ENCODE results near the gene PIPOX. TPM values are rescaled to one million over a fixed set of nuclear protein-coding genes. Genes with fewer than 3 reads are reported as not detected.

The PIPOX gene
- total and polyA plus RNA-seq, 3 donors from 2014 or later, result 3.9 to 6.8 (median 5.9) TPM

GRCh38 chr17:28999206-28999605 lies 43.7 kb upstream of the PIPOX start:
- Histone ChIP-seq H3K4me3 (no peak overlapping the region), H3K4me1 (no peaks in the 10 kb centered on the region), H3K9me3 (no peaks in the 10 kb centered on the region), H3K27me3 (no peaks in the 10 kb centered on the region), H3K36me3 (ENCODE audit: low read depth, missing control alignments) (no peaks in the 10 kb centered on the region), H3K27ac (no peak overlapping the region)
- intact Hi-C loops (cut with DNase I; ENCODE audit: low total_unique reads), result no loop called here
- TF ChIP-seq CTCF (IDR thresholded peaks at IDR 0.05) (no peak), POLR2A (IDR thresholded peaks at IDR 0.05) (no peak)
- WGBS, 2 donors, result 44 to 62% methylated on average over 3 to 5 of the region's 5 CpGs
- DNase-seq, result no peak

- no peaks in the 10 kb centered on the region for H3K9me3 ChIP-seq
- DNase-seq, result no peak
- no peak overlapping the region for H3K27ac ChIP-seq
- no peaks in the 10 kb centered on the region for H3K4me1 ChIP-seq
- 89 to 92% methylated on average over 5 of the region's 5 CpGs for WGBS, 2 donors
- H3K27me3 ChIP-seq, result no peaks in the 10 kb centered on the region
- TF ChIP-seq POLR2A (IDR thresholded peaks at IDR 0.05), result no peak
- TF ChIP-seq CTCF (IDR thresholded peaks at IDR 0.05), result no peak
- intact Hi-C loops (cut with DNase I; ENCODE audit: low total_unique reads), result no loop called here
- no peak overlapping the region for H3K4me3 ChIP-seq
- no peaks in the 10 kb centered on the region for H3K36me3 ChIP-seq (ENCODE audit: low read depth, missing control alignments)
Measured at GRCh38 chr17:29000973-29001372, 42.0 kb upstream of the PIPOX start.

GRCh38 chr17:29002811-29003210 lies 40.1 kb upstream of the PIPOX start:
- Histone ChIP-seq H3K4me1 (peaks cover 3% of the 10 kb centered on the region), H3K36me3 (ENCODE audit: low read depth, missing control alignments) (no peaks in the 10 kb centered on the region), H3K27me3 (no peaks in the 10 kb centered on the region), H3K9me3 (no peaks in the 10 kb centered on the region), H3K27ac (no peak overlapping the region), H3K4me3 (no peak overlapping the region)
- 65 to 67% methylated on average over 4 of the region's 4 CpGs for WGBS, 2 donors
- intact Hi-C loops (cut with DNase I; ENCODE audit: low total_unique reads), result no loop called here
- DNase-seq, result no peak
- no peak for TF ChIP-seq POLR2A (IDR thresholded peaks at IDR 0.05)
- TF ChIP-seq CTCF (IDR thresholded peaks at IDR 0.05), result no peak

- TF ChIP-seq POLR2A (IDR thresholded peaks at IDR 0.05) (no peak), CTCF (IDR thresholded peaks at IDR 0.05) (no peak)
- Histone ChIP-seq H3K27me3 (no peaks in the 10 kb centered on the region), H3K9me3 (no peaks in the 10 kb centered on the region), H3K4me1 (peaks cover 3% of the 10 kb centered on the region), H3K4me3 (no peak overlapping the region), H3K36me3 (ENCODE audit: low read depth, missing control alignments) (no peaks in the 10 kb centered on the region), H3K27ac (no peak overlapping the region)
- no peak for DNase-seq
- intact Hi-C loops (cut with DNase I; ENCODE audit: low total_unique reads), result no loop called here
- 74 to 89% methylated on average over 7 to 12 of the region's 12 CpGs for WGBS, 2 donors
Measured at GRCh38 chr17:29003289-29003688, 39.7 kb upstream of the PIPOX start.

- no peak overlapping the region for H3K27ac ChIP-seq
- intact Hi-C loops (cut with DNase I; ENCODE audit: low total_unique reads), result no loop called here
- H3K27me3 ChIP-seq, result no peaks in the 10 kb centered on the region
- 32 to 38% methylated on average over 14 to 20 of the region's 20 CpGs for WGBS, 2 donors
- H3K4me1 ChIP-seq, result peaks cover 3% of the 10 kb centered on the region
- peak; percentile 30 for DNase-seq
- TF ChIP-seq CTCF (IDR thresholded peaks at IDR 0.05) (no peak), POLR2A (IDR thresholded peaks at IDR 0.05) (no peak)
- no peaks in the 10 kb centered on the region for H3K9me3 ChIP-seq
- H3K36me3 ChIP-seq (ENCODE audit: low read depth, missing control alignments), result no peaks in the 10 kb centered on the region
- H3K4me3 ChIP-seq, result no peak overlapping the region
Measured at GRCh38 chr17:29004081-29004692, 38.8 kb upstream of the PIPOX start.
